IMR-90 (cell line): ENCODE measurements around the gene IGF2. TPM values are rescaled to one million over a fixed set of nuclear protein-coding genes. Genes with fewer than 3 reads are reported as not detected.

Source experiments
- ATAC-seq: fragments of 200-7000 bp; cut with Tn5 transposase; 2 replicates; pipeline ENCODE4 v1.9.1; 2020; ENCODE audit warnings: low read depth, mild to moderate bottlenecking, moderate library complexity
- BruUV-seq: library from RNA; stranded (reverse); fragments of 400-500 nt; replicated peaks from 2 replicates; lab custom pipeline; 2021; lab: Mats Ljungman, UMichigan
- CTCF ChIA-PET: fragments of 300-600 bp; formaldehyde crosslinking; extraction: SDS; loops from one replicate; lab custom pipeline; 2021; ENCODE audit warnings: antibody characterized with exemption; lab: Yijun Ruan, JAX
- POLR2A ChIA-PET: fragments of 300-600 bp; sonication (Branson Sonifier 250); formaldehyde crosslinking; loops from one replicate; lab custom pipeline; 2022; ENCODE audit warnings: antibody characterized with exemption; ENCODE audit not compliant: unreplicated experiment; lab: Charles Lee
- DNase-seq: peaks from one replicate; pipeline ENCODE4 v3.0.0; 2013
- H2AFZ ChIP-seq: replicated peaks from 2 replicates; pipeline ENCODE3; 2013; ENCODE audit warnings: low read length, mild to moderate bottlenecking; ENCODE audit not compliant: poor library complexity
- H2AK5ac ChIP-seq: 2 replicates; pipeline ENCODE4 v1.6.1; 2013; ENCODE audit warnings: low read depth, low read length, inconsistent platforms
- H2AK9ac ChIP-seq: replicated peaks from 2 replicates; pipeline ENCODE3; 2013; ENCODE audit warnings: mild to moderate bottlenecking, low read depth, low read length, moderate library complexity; ENCODE audit not compliant: poor library complexity
- H2BK120ac ChIP-seq: 2 replicates; pipeline ENCODE4 v1.6.1; 2013; ENCODE audit warnings: low read depth, low read length, inconsistent platforms
- H2BK15ac ChIP-seq: 3 replicates; pipeline ENCODE4 v1.6.1; 2013; ENCODE audit warnings: low read depth, low read length, inconsistent platforms
- H2BK20ac ChIP-seq: 2 replicates; pipeline ENCODE4 v1.6.1; 2013; ENCODE audit warnings: low read depth, mild to moderate bottlenecking, inconsistent platforms, low read length, moderate library complexity
- H2BK5ac ChIP-seq: 2 replicates; pipeline ENCODE4 v1.6.1; 2013; ENCODE audit warnings: mild to moderate bottlenecking, low read depth, low read length, inconsistent platforms; ENCODE audit not compliant: poor library complexity, severe bottlenecking
- H3K14ac ChIP-seq: replicated peaks from 2 replicates; pipeline ENCODE4 v1.6.1; 2013; ENCODE audit warnings: low read depth, low read length, inconsistent platforms
- H3K18ac ChIP-seq: 2 replicates; pipeline ENCODE4 v1.6.1; 2013; ENCODE audit warnings: low read depth, low read length, control low read depth
- H3K23ac ChIP-seq: 2 replicates; pipeline ENCODE4 v1.6.1; 2013; ENCODE audit warnings: low read depth, low read length, inconsistent platforms
- H3K27ac ChIP-seq: 2 replicates; pipeline ENCODE4 v1.5.1; 2013; ENCODE audit warnings: mild to moderate bottlenecking, control low read depth, low read length; ENCODE audit not compliant: insufficient read depth
- H3K27me3 ChIP-seq: 2 replicates; pipeline ENCODE4 v1.6.1; 2013; ENCODE audit warnings: low read length; ENCODE audit not compliant: control insufficient read depth, insufficient read depth
- H3K36me3 ChIP-seq: 2 replicates; pipeline ENCODE4 v1.6.1; 2013; ENCODE audit warnings: low read length, mixed read lengths; ENCODE audit not compliant: control insufficient read depth, insufficient read depth
- H3K4ac ChIP-seq: 2 replicates; pipeline ENCODE4 v1.6.1; 2013; ENCODE audit warnings: low read depth, low read length, inconsistent platforms
- H3K4me1 ChIP-seq: 2 replicates; pipeline ENCODE4 v1.6.1; 2013; ENCODE audit warnings: low read length, mixed read lengths; ENCODE audit not compliant: control insufficient read depth, insufficient read depth
- H3K4me2 ChIP-seq: 2 replicates; pipeline ENCODE4 v1.6.1; 2013; ENCODE audit warnings: low read depth, mild to moderate bottlenecking, control low read depth, low read length, moderate library complexity
- H3K4me3 ChIP-seq: 2 replicates; pipeline ENCODE4 v1.5.1; 2013; ENCODE audit warnings: low read depth, mild to moderate bottlenecking, control low read depth, low read length, moderate library complexity; ENCODE audit not compliant: insufficient read depth
- H3K56ac ChIP-seq: 2 replicates; pipeline ENCODE4 v1.6.1; 2013; ENCODE audit warnings: low read length, inconsistent platforms; ENCODE audit not compliant: insufficient read depth; ENCODE audit errors: extremely low read depth
- H3K79me1 ChIP-seq, 2 experiments: 2 replicates each; pipeline ENCODE4 v1.6.1; 2013; ENCODE audit warnings: low read length in 2 of 2, inconsistent platforms in 1 of 2, low read depth in 1 of 2
- H3K9ac ChIP-seq: 2 replicates; pipeline ENCODE4 v1.6.1; 2013; ENCODE audit warnings: low read depth, low read length, control low read depth
- H3K9me1 ChIP-seq: 2 replicates; pipeline ENCODE4 v1.6.1; 2013; ENCODE audit warnings: low read length, inconsistent platforms; ENCODE audit not compliant: insufficient read depth
- H3K9me3 ChIP-seq: 2 replicates; pipeline ENCODE4 v1.6.1; 2013; ENCODE audit warnings: low read length; ENCODE audit not compliant: control insufficient read depth, insufficient read depth
- H4K20me1 ChIP-seq: 2 replicates; pipeline ENCODE4 v1.6.1; 2013; ENCODE audit warnings: low read length, inconsistent platforms; ENCODE audit not compliant: insufficient read depth
- H4K5ac ChIP-seq: 2 replicates; pipeline ENCODE4 v1.6.1; 2013; ENCODE audit warnings: mild to moderate bottlenecking, low read depth, low read length, control low read depth
- H4K8ac ChIP-seq, 2 experiments: 2 replicates each; pipeline ENCODE4 v1.6.1; 2013; ENCODE audit warnings: low read depth in 2 of 2, low read length in 2 of 2, control low read depth in 1 of 2, inconsistent platforms in 1 of 2
- H4K91ac ChIP-seq: 2 replicates; pipeline ENCODE4 v1.6.1; 2013; ENCODE audit warnings: low read depth, low read length, inconsistent platforms; ENCODE audit not compliant: insufficient read depth
- BHLHE40 ChIP-seq: fragments of 150-350 bp; IDR thresholded peaks from 2 replicates; pipeline ENCODE4 v1.6.1; 2016; ENCODE audit warnings: mild to moderate bottlenecking, low read depth, low read length
- CTCF ChIP-seq: conservative IDR thresholded peaks from 2 replicates; pipeline ENCODE4 v1.5.1; 2012; ENCODE audit warnings: mild to moderate bottlenecking, low read depth, low read length, improper control_type of control experiment
- FOS ChIP-seq: fragments of 150-350 bp; IDR thresholded peaks from 2 replicates; pipeline ENCODE4 v1.6.1; 2016; ENCODE audit warnings: low read depth, low read length
- MAFK ChIP-seq: IDR thresholded peaks from 2 replicates; pipeline ENCODE4 v1.6.1; 2012; ENCODE audit warnings: low read depth, low read length, improper control_type of control experiment
- NFE2L2 ChIP-seq: fragments of 150-350 bp; IDR thresholded peaks from 2 replicates; pipeline ENCODE4 v1.6.1; 2016; ENCODE audit warnings: low read depth, mild to moderate bottlenecking, low read length
- POLR2A ChIP-seq: IDR thresholded peaks from 2 replicates; pipeline ENCODE4 v1.6.1; 2012; ENCODE audit warnings: mild to moderate bottlenecking, low read depth, low read length
- RCOR1 ChIP-seq: IDR thresholded peaks from 2 replicates; pipeline ENCODE4 v1.6.1; 2012; ENCODE audit warnings: mild to moderate bottlenecking, low read length, improper control_type of control experiment; ENCODE audit not compliant: insufficient replicate concordance
- SMC3 ChIP-seq: fragments of 150-350 bp; IDR thresholded peaks from 2 replicates; pipeline ENCODE4 v1.6.1; 2016; ENCODE audit warnings: low read depth, mild to moderate bottlenecking, antibody characterized with exemption, low read length, moderate library complexity
- WGBS, 2 experiments: methylation state at CpG; one replicate each; pipeline versions ENCODE4 v1.1.5 to v1.1.7; 2013; ENCODE audit warnings: missing lambda C conversion rate in 2 of 2; ENCODE audit not compliant: insufficient read length in 1 of 2; ENCODE audit errors: extremely low coverage in 2 of 2; 5-methylcytosine and 5-hydroxymethylcytosine counted together
- dilution Hi-C: fragments of 300-500 bp; cut with HindIII; formaldehyde crosslinking; loops from one replicate; pipeline ENCODE4 v1.14.3; 2018; ENCODE audit warnings: low sequenced_read_pairs; ENCODE audit not compliant: unreplicated experiment
- in situ Hi-C: fragments of 300-500 bp; cut with MboI; formaldehyde crosslinking; loops from 3 replicates; pipeline ENCODE4 v1.14.3; 2019; ENCODE audit warnings: low sequenced_read_pairs, inconsistent platforms, mixed read lengths
- intact Hi-C: fragments of 100-400 bp; cut with micrococcal nuclease; formaldehyde crosslinking; loops from 2 replicates; pipeline ENCODE4 v1.10.0; 2022
- polyA plus RNA-seq, 3 experiments: library from polyadenylated mRNA; depleted of rRNA; stranded (reverse); fragments of >200 nt; gene quantifications; 2 replicates each; pipeline ENCODE4 v1.2.3, GENCODE V29; 2012; ENCODE audit warnings: low replicate concordance in 1 of 3
- total RNA-seq: library from RNA; depleted of rRNA; stranded (reverse); fragments of >200 nt; gene quantifications from 2 replicates; pipeline ENCODE4 v1.2.3, GENCODE V29; 2012

The IGF2 gene
- total and polyA plus RNA-seq, 2 of the 4 experiments (the other 2 are of a cell fraction): 2.3 to 21.8 TPM

GRCh38 chr11:2163428-2163978 lies 24.3 kb upstream of the IGF2 start:
- H3K14ac ChIP-seq: no peak overlapping the region
- H2BK5ac ChIP-seq: no peak overlapping the region
- TF ChIP-seq POLR2A: no peak
- TF ChIP-seq MAFK: no peak
- no peak for TF ChIP-seq BHLHE40
- no peak for TF ChIP-seq NFE2L2
- no peak for TF ChIP-seq RCOR1
- no peak for TF ChIP-seq SMC3
- TF ChIP-seq CTCF: no peak
- TF ChIP-seq FOS: no peak
- no peaks in the 10 kb centered on the region for H3K4me1 ChIP-seq
- dilution Hi-C loops: no loop called here
- H3K4me3 ChIP-seq: no peak overlapping the region
- no peaks in the 10 kb centered on the region for H3K79me1 ChIP-seq
- H4K5ac ChIP-seq: no peak overlapping the region
- H4K8ac ChIP-seq: no peak overlapping the region
- no peak overlapping the region for H3K4me2 ChIP-seq
- no peak overlapping the region for H2AK5ac ChIP-seq
- ChIA-PET CTCF (no interaction called here), POLR2A (no interaction called here)
- H3K36me3 ChIP-seq: no peaks in the 10 kb centered on the region
- no peaks in the 10 kb centered on the region for H3K9me1 ChIP-seq
- WGBS, 2 experiments: 68% methylated on average over 6 of the region's 12 CpGs; no CpG with 5 or more reads in 1 of the 2 experiments
- H3K27ac ChIP-seq: no peak overlapping the region
- no peak overlapping the region for H2BK120ac ChIP-seq
- H3K27me3 ChIP-seq: peaks cover 14% of the 10 kb centered on the region; the same call in 1 of the 2 replicates
- H3K23ac ChIP-seq: no peak overlapping the region
- H3K9me3 ChIP-seq: no peaks in the 10 kb centered on the region
- in situ Hi-C loops: no loop called here
- no peak overlapping the region for H3K4ac ChIP-seq
- no peak overlapping the region for H2AFZ ChIP-seq
- no peak overlapping the region for H4K91ac ChIP-seq
- no peak overlapping the region for H3K9ac ChIP-seq
- BruUV-seq: no TSS peak
- no peak overlapping the region for H2BK20ac ChIP-seq
- no peak overlapping the region for H3K56ac ChIP-seq
- no peak overlapping the region for H2BK15ac ChIP-seq
- no peak for ATAC-seq
- H2AK9ac ChIP-seq: no peak overlapping the region
- no peaks in the 10 kb centered on the region; the same call in 1 of the 2 replicates for H4K20me1 ChIP-seq
- intact Hi-C loops: no loop called here
- H3K18ac ChIP-seq: no peak overlapping the region
- no peak for DNase-seq
